Measurements from ENCODE around the gene HOXB6.

HOXB6 gene

GRCh38 chr17:48609759-48610281 is 5.0 kb upstream of the HOXB6 start:
- no peak for DNase-seq (ENCODE audit: low read depth in 2 of 2)

GRCh38 chr17:48609033-48609432 is 4.2 kb upstream of the HOXB6 start:
- no peak for DNase-seq (ENCODE audit: low read depth in 2 of 2)

GRCh38 chr17:48608494-48608834 is 3.7 kb upstream of the HOXB6 start:
- no peak for DNase-seq (ENCODE audit: low read depth in 2 of 2)

GRCh38 chr17:48606892-48607614 is 2.3 kb upstream of the HOXB6 start:
- DNase-seq (ENCODE audit: low read depth in 2 of 2): no peak

GRCh38 chr17:48605991-48606891 is 1.5 kb upstream of the HOXB6 start:
- DNase-seq (ENCODE audit: low read depth in 2 of 2): no peak

- no peak for DNase-seq (ENCODE audit: low read depth in 2 of 2)
Measured at GRCh38 chr17:48605409-48605919, 678 bp upstream of the HOXB6 start.

- DNase-seq (ENCODE audit: low read depth in 2 of 2): no peak
Measured at GRCh38 chr17:48603959-48604769, 622 bp downstream of the HOXB6 start.

- no peak for DNase-seq (ENCODE audit: low read depth in 2 of 2)
Measured at GRCh38 chr17:48601539-48602425, 3.0 kb downstream of the HOXB6 start.

GRCh38 chr17:48601207-48601538 is 3.6 kb downstream of the HOXB6 start:
- DNase-seq (ENCODE audit: low read depth in 2 of 2): no peak

- no peak for DNase-seq (ENCODE audit: low read depth in 2 of 2)
Measured at GRCh38 chr17:48600244-48601098, 4.3 kb downstream of the HOXB6 start.

GRCh38 chr17:48599354-48599753 is 5.4 kb downstream of the HOXB6 start:
- DNase-seq (ENCODE audit: low read depth in 2 of 2): no peak

- no peak for DNase-seq (ENCODE audit: low read depth in 2 of 2)
Measured at GRCh38 chr17:48598736-48599135, 6.0 kb downstream of the HOXB6 start.

GRCh38 chr17:48597778-48598631 is 6.8 kb downstream of the HOXB6 start:
- DNase-seq (ENCODE audit: low read depth in 2 of 2): no peak

GRCh38 chr17:48597528-48597777 is 7.3 kb downstream of the HOXB6 start:
- DNase-seq (ENCODE audit: low read depth in 2 of 2): no peak

- no peak for DNase-seq (ENCODE audit: low read depth in 2 of 2)
Measured at GRCh38 chr17:48596735-48597527, 7.9 kb downstream of the HOXB6 start.

GRCh38 chr17:48596000-48596734 is 8.6 kb downstream of the HOXB6 start:
- DNase-seq (ENCODE audit: low read depth in 2 of 2): no peak

GRCh38 chr17:48595278-48595999 is 9.3 kb downstream of the HOXB6 start:
- DNase-seq (ENCODE audit: low read depth in 2 of 2): no peak

All from stimulated activated CD4-positive, alpha-beta T cell treated with anti-CD3 and anti-CD28 coated beads, Interleukin-4, amount 100 ng/mL, for 48 hours (primary cell).